ENCODE results near the gene SHISA7. TPM values are rescaled to one million over a fixed set of nuclear protein-coding genes. Genes with fewer than 3 reads are reported as not detected.
A peak's percentile ranks its signal among the peaks of the same experiment; 100 is the strongest.

Gene SHISA7
- total RNA-seq, 2 experiments from 2014 or later: not detected

- POLR2A ChIA-PET: no interaction called here
- TF ChIP-seq EZH2phosphoT487 (IDR thresholded peaks at IDR 0.05; ENCODE audit: borderline replicate concordance, low read depth, low read length) (no peak), CTCF (conservative IDR thresholded peaks at IDR 0.05; ENCODE audit: low read length) (no peak)
- no peak for DNase-seq (ENCODE audit: low spot score)
- Histone ChIP-seq H2AFZ (ENCODE audit: low read length) (no peak overlapping the region), H3K4me2 (ENCODE audit: low read length) (no peak overlapping the region), H3K79me2 (ENCODE audit: insufficient read depth, low read depth, low read length) (no peaks in the 10 kb centered on the region), H4K20me1 (ENCODE audit: insufficient read depth, low read length) (no peaks in the 10 kb centered on the region), H3K4me3 (ENCODE audit: low read depth, low read length, poor library complexity, severe bottlenecking) (no peak overlapping the region), H3K4me1 (ENCODE audit: insufficient read depth, low read length, poor library complexity, severe bottlenecking) (peaks cover 5% of the 10 kb centered on the region), H3K9me2 (ENCODE audit: insufficient read depth, low read length) (no peaks in the 10 kb centered on the region), H3K27ac (ENCODE audit: low read depth, low read length, poor library complexity, severe bottlenecking) (no peak overlapping the region), H3K36me3 (ENCODE audit: insufficient read depth, low read length) (no peaks in the 10 kb centered on the region), H3K9me3 (ENCODE audit: low read length) (peaks cover 10% of the 10 kb centered on the region; the same call in 1 of the 2 replicates)
- intact Hi-C loops (cut with micrococcal nuclease; ENCODE audit: unreplicated experiment): loop anchor here (5.0 kb wide), 1 partner anchor 127 kb away; no protein-coding TSS in a partner anchor
- CTCF ChIA-PET (ENCODE audit: unreplicated experiment): no interaction called here
- BruUV-seq (replicated peaks): no TSS peak
These were observed 23.4 kb downstream of the SHISA7 start for GRCh38 chr19:55419624-55420236.

- Histone ChIP-seq H2AFZ (ENCODE audit: low read length) (no peak overlapping the region), H3K9me3 (ENCODE audit: low read length) (peaks cover 10% of the 10 kb centered on the region; the same call in 1 of the 2 replicates), H3K4me1 (ENCODE audit: insufficient read depth, low read length, poor library complexity, severe bottlenecking) (peaks cover 5% of the 10 kb centered on the region), H3K36me3 (ENCODE audit: insufficient read depth, low read length) (no peaks in the 10 kb centered on the region), H3K79me2 (ENCODE audit: insufficient read depth, low read depth, low read length) (no peaks in the 10 kb centered on the region), H3K4me3 (ENCODE audit: low read depth, low read length, poor library complexity, severe bottlenecking) (no peak overlapping the region), H3K27ac (ENCODE audit: low read depth, low read length, poor library complexity, severe bottlenecking) (no peak overlapping the region), H4K20me1 (ENCODE audit: insufficient read depth, low read length) (no peaks in the 10 kb centered on the region), H3K4me2 (ENCODE audit: low read length) (no peak overlapping the region), H3K9me2 (ENCODE audit: insufficient read depth, low read length) (no peaks in the 10 kb centered on the region)
- ChIA-PET CTCF (ENCODE audit: unreplicated experiment) (no interaction called here), POLR2A (no interaction called here)
- intact Hi-C loops (cut with micrococcal nuclease; ENCODE audit: unreplicated experiment): loop anchor here (5.0 kb wide), 1 partner anchor 127 kb away; no protein-coding TSS in a partner anchor
- no peak for DNase-seq (ENCODE audit: low spot score)
- TF ChIP-seq EZH2phosphoT487 (IDR thresholded peaks at IDR 0.05; ENCODE audit: borderline replicate concordance, low read depth, low read length) (no peak), CTCF (conservative IDR thresholded peaks at IDR 0.05; ENCODE audit: low read length) (no peak)
- no TSS peak for BruUV-seq (replicated peaks)
These were observed 24.0 kb downstream of the SHISA7 start for GRCh38 chr19:55419103-55419502.

GRCh38 chr19:55418185-55418584 is 24.9 kb downstream of the SHISA7 start:
- Histone ChIP-seq H3K9me2 (ENCODE audit: insufficient read depth, low read length) (no peaks in the 10 kb centered on the region), H3K4me3 (ENCODE audit: low read depth, low read length, poor library complexity, severe bottlenecking) (no peak overlapping the region), H3K4me2 (ENCODE audit: low read length) (no peak overlapping the region), H3K79me2 (ENCODE audit: insufficient read depth, low read depth, low read length) (no peaks in the 10 kb centered on the region), H3K36me3 (ENCODE audit: insufficient read depth, low read length) (no peaks in the 10 kb centered on the region), H3K9me3 (ENCODE audit: low read length) (peaks cover 10% of the 10 kb centered on the region; the same call in 1 of the 2 replicates), H3K27ac (ENCODE audit: low read depth, low read length, poor library complexity, severe bottlenecking) (no peak overlapping the region), H2AFZ (ENCODE audit: low read length) (no peak overlapping the region), H3K4me1 (ENCODE audit: insufficient read depth, low read length, poor library complexity, severe bottlenecking) (peaks cover 5% of the 10 kb centered on the region), H4K20me1 (ENCODE audit: insufficient read depth, low read length) (no peaks in the 10 kb centered on the region)
- no TSS peak for BruUV-seq (replicated peaks)
- POLR2A ChIA-PET: no interaction called here
- peak; percentile 76 for DNase-seq (ENCODE audit: low spot score)
- CTCF ChIA-PET (ENCODE audit: unreplicated experiment): no interaction called here
- intact Hi-C loops (cut with micrococcal nuclease; ENCODE audit: unreplicated experiment): loop anchor here (1.0 to 5.0 kb wide), 2 partner anchors 126 to 206 kb away; no protein-coding TSS in a partner anchor
- TF ChIP-seq CTCF (conservative IDR thresholded peaks at IDR 0.05; ENCODE audit: low read length) (peak; percentile 95), EZH2phosphoT487 (IDR thresholded peaks at IDR 0.05; ENCODE audit: borderline replicate concordance, low read depth, low read length) (no peak)
